GM12874 (cell line): ENCODE results near the gene GCK.

Experiments
- TF ChIP-seq, protein P1 (sequence below): IDR thresholded peaks from 2 replicates; pipeline ENCODE4 v1.5.1; 2011; ENCODE audit warnings: low read depth, mild to moderate bottlenecking, control low read depth, low read length, moderate library complexity; ENCODE audit not compliant: insufficient read depth

Gene GCK

GRCh38 chr7:44134943-44135628, 54.2 kb downstream of the GCK start:
- TF ChIP-seq, protein P1, sequence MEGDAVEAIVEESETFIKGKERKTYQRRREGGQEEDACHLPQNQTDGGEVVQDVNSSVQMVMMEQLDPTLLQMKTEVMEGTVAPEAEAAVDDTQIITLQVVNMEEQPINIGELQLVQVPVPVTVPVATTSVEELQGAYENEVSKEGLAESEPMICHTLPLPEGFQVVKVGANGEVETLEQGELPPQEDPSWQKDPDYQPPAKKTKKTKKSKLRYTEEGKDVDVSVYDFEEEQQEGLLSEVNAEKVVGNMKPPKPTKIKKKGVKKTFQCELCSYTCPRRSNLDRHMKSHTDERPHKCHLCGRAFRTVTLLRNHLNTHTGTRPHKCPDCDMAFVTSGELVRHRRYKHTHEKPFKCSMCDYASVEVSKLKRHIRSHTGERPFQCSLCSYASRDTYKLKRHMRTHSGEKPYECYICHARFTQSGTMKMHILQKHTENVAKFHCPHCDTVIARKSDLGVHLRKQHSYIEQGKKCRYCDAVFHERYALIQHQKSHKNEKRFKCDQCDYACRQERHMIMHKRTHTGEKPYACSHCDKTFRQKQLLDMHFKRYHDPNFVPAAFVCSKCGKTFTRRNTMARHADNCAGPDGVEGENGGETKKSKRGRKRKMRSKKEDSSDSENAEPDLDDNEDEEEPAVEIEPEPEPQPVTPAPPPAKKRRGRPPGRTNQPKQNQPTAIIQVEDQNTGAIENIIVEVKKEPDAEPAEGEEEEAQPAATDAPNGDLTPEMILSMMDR: no peak

GRCh38 chr7:44133295-44133694, 55.9 kb downstream of the GCK start:
- TF ChIP-seq, protein P1: no peak

DNA sequence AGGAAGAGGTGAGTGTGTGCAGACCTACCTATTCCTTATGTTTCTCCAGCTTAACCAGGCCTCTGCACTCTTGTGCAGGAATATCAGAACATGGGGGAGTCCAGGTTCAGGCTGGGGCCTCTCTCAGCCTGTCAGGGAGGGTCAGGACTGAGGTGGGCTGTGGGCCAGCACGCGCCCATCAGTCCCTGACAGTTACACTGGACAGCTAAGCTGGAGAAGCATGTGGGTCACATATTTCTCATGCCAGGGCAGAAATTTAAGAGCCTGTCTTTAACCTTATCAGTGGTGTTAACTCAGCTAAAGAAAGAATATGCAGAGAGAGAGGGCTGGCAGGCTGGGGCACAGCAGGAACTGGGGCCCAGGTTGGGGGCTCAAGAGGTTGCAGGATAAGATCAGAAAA, 57.2 kb downstream of the GCK start:
- TF ChIP-seq, protein P1: no peak

GRCh38 chr7:44131173-44132029, 57.8 kb downstream of the GCK start:
- TF ChIP-seq, protein P1: peak; percentile 27

- TF ChIP-seq, protein P1: no peak
Measured at GRCh38 chr7:44128721-44129582, 60.3 kb downstream of the GCK start.

DNA sequence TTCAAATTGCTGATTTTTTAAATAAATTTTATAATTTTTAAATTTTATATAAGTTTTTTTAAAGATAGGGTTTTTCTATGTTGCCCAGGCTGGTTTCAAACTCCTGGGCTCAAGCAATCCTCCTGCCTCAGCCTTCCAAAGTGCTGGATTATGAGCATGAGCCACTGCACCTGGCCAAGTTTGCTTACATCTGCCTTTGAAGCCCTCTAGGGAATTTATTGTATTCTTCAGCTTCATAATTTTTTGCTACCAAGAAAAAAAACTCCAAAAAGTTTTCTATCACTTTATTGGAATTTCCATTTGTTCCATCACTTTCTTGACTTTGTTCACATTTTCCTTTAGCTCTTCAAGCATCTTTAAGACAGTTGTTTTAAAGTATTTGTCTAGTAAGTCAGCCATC, 62.1 kb downstream of the GCK start:
- TF ChIP-seq, protein P1: no peak

DNA sequence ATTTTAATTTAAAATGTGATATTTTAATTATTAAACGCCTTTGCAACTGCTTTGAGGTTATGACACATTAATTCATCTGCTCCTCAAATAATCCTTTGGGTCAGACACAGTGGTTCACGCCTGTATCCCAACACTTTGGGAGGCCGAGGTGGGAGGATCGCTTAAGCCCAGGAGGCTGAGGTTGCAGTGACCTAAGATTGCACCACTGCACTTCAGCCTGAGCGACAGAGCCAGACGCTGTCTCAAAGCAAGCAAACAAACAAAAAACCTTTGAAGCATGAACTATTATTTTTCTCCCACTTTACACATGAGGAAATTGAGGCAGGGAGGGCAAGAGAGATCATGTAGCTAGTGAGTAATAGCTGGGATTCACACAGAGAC, 64.4 kb downstream of the GCK start:
- TF ChIP-seq, protein P1: no peak
